Smooth muscle cell (in vitro differentiated cells): ENCODE data around the gene ZNF740. TPM values are rescaled to one million over a fixed set of nuclear protein-coding genes. Genes with fewer than 3 reads are reported as not detected.

Experiments
- DNase-seq: peaks from one replicate; lab custom pipeline; 2025; ENCODE audit not compliant: unreplicated experiment; lab: John Stamatoyannopoulos, UW
- H2AFZ ChIP-seq: fragments of 200-600 bp; sonication (generic); 2 replicates; pipeline ENCODE4 v1.6.0; 2016; ENCODE audit warnings: antibody characterized with exemption, low read depth, mild to moderate bottlenecking
- H3F3A ChIP-seq: fragments of 200-600 bp; sonication (generic); 2 replicates; pipeline ENCODE4 v1.6.0; 2017; ENCODE audit warnings: antibody characterized with exemption, low read depth
- H3K27ac ChIP-seq: fragments of 200-600 bp; sonication (generic); 2 replicates; pipeline ENCODE4 v1.5.1; 2016; ENCODE audit warnings: low read depth, mild to moderate bottlenecking
- H3K27me3 ChIP-seq: fragments of 200-600 bp; sonication (generic); 2 replicates; pipeline ENCODE4 v1.6.1; 2016; ENCODE audit warnings: low read depth, mild to moderate bottlenecking
- H3K36me3 ChIP-seq: fragments of 200-600 bp; sonication (generic); 2 replicates; pipeline ENCODE4 v1.5.1; 2016; ENCODE audit warnings: low read depth
- H3K4me1 ChIP-seq: fragments of 200-600 bp; sonication (generic); 2 replicates; pipeline ENCODE4 v1.5.1; 2016; ENCODE audit warnings: low read depth
- H3K4me2 ChIP-seq: fragments of 200-600 bp; sonication (generic); 2 replicates; pipeline ENCODE4 v1.6.0; 2016; ENCODE audit warnings: mild to moderate bottlenecking
- H3K4me3 ChIP-seq: fragments of 200-600 bp; sonication (generic); 2 replicates; pipeline ENCODE4 v1.5.1; 2016; ENCODE audit warnings: mild to moderate bottlenecking
- H3K79me2 ChIP-seq: fragments of 200-600 bp; sonication (generic); 2 replicates; pipeline ENCODE4 v1.6.0; 2016; ENCODE audit warnings: low read depth, mild to moderate bottlenecking
- H3K9ac ChIP-seq: fragments of 200-600 bp; sonication (generic); 2 replicates; pipeline ENCODE4 v1.6.0; 2016; ENCODE audit warnings: low read depth
- H3K9me3 ChIP-seq: fragments of 200-600 bp; sonication (generic); replicated peaks from 2 replicates; pipeline ENCODE4 v1.5.1; 2016; ENCODE audit warnings: low read depth
- H4K20me1 ChIP-seq: fragments of 200-600 bp; sonication (generic); 2 replicates; pipeline ENCODE4 v1.6.0; 2016; ENCODE audit warnings: low read depth
- CTCF ChIP-seq: fragments of 200-600 bp; sonication (generic); IDR thresholded peaks from 2 replicates; pipeline ENCODE4 v1.5.1; 2017; ENCODE audit warnings: borderline replicate concordance, mild to moderate bottlenecking, antibody characterized with exemption; ENCODE audit not compliant: insufficient read depth, poor library complexity, severe bottlenecking
- WGBS: methylation state at CpG from one replicate; pipeline ENCODE4 v1.1.7; 2016; ENCODE audit warnings: low lambda C conversion rate; 5-methylcytosine and 5-hydroxymethylcytosine counted together
- polyA plus RNA-seq: library from polyadenylated mRNA; unstranded; fragments of >200 nt; fragmentation: Nextera tagmentation; extraction: Ambion mirVana; gene quantifications from 2 replicates; pipeline ENCODE4 v1.2.1, GENCODE V29; 2016
- total RNA-seq: library from RNA; depleted of rRNA; stranded (reverse); fragments of >200 nt; gene quantifications from 2 replicates; pipeline ENCODE4 v1.2.3, GENCODE V29; 2014

ZNF740 gene
- total and polyA plus RNA-seq, 2 experiments from 2014 or later = 1.0 to 5.2 TPM

- Histone ChIP-seq H3K9ac (no peak overlapping the region), H3K27me3 (no peaks in the 10 kb centered on the region), H3K79me2 (no peaks in the 10 kb centered on the region), H4K20me1 (no peaks in the 10 kb centered on the region), H3K4me1 (peaks cover 3% of the 10 kb centered on the region), H3K27ac (no peak overlapping the region), H3K4me2 (peak overlapping the region; percentile 59), H3K9me3 (no peaks in the 10 kb centered on the region), H3F3A (no peaks in the 10 kb centered on the region), H3K36me3 (no peaks in the 10 kb centered on the region), H2AFZ (no peak overlapping the region), H3K4me3 (no peak overlapping the region)
- TF ChIP-seq CTCF = no peak
- no peak for DNase-seq
- 63% methylated on average over 10 of the region's 10 CpGs for WGBS
Observed at GRCh38 chr12:53171725-53172329, 8.7 kb upstream of the ZNF740 start.

- H3F3A ChIP-seq = no peaks in the 10 kb centered on the region
- no peaks in the 10 kb centered on the region for H3K27me3 ChIP-seq
- no peak overlapping the region for H3K9ac ChIP-seq
- H3K79me2 ChIP-seq = peaks cover 3% of the 10 kb centered on the region
- no peaks in the 10 kb centered on the region for H3K36me3 ChIP-seq
- H3K4me3 ChIP-seq = no peak overlapping the region
- DNase-seq = no peak
- H3K4me1 ChIP-seq = peaks cover 3% of the 10 kb centered on the region
- H3K4me2 ChIP-seq = peak overlapping the region; percentile 59
- 61% methylated on average over 11 of the region's 11 CpGs for WGBS
- no peaks in the 10 kb centered on the region for H4K20me1 ChIP-seq
- no peak overlapping the region for H2AFZ ChIP-seq
- no peaks in the 10 kb centered on the region for H3K9me3 ChIP-seq
- no peak for TF ChIP-seq CTCF
- no peak overlapping the region for H3K27ac ChIP-seq
Observed at GRCh38 chr12:53172352-53172751, 8.2 kb upstream of the ZNF740 start.

DNA sequence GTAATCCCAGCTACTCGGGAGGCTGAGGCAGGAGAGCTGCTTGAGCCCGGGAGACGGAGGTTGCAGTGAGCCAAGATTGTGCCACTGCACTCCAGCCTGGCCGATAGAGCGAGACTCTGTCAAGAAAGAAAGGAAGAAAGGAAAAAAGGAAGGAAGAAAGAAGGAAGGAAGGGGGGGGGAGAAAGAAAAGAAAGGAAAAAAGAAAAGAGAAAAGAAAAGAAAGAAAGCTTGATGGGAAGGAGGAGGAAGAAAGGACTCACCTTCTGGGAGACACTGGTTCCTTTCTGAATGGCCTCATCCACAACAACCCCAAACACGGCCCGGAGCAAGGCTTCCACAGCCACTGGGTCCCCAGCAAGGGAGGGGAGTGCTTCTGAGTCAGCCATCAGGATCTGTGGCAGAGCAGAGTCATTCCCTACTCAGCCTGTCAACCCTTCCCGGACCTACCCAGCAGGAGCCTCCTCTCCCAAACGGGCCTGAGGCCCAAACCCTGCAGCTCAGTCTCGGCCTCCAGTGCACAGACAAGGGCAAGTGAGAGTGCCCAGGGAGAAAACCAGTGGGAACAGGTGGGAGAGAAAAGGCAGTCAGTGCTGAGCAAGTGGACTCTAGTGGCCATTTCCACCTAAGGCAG, 7.3 kb upstream of the ZNF740 start:
- no peak overlapping the region for H3K27ac ChIP-seq
- H3K36me3 ChIP-seq = no peaks in the 10 kb centered on the region
- no peaks in the 10 kb centered on the region for H3K9me3 ChIP-seq
- H3K9ac ChIP-seq = no peak overlapping the region
- DNase-seq = no peak
- no peaks in the 10 kb centered on the region for H3F3A ChIP-seq
- H3K4me2 ChIP-seq = no peak overlapping the region
- H4K20me1 ChIP-seq = no peaks in the 10 kb centered on the region
- no peaks in the 10 kb centered on the region for H3K27me3 ChIP-seq
- peaks cover 3% of the 10 kb centered on the region for H3K4me1 ChIP-seq
- TF ChIP-seq CTCF = no peak
- WGBS = 62% methylated on average over 10 of the region's 10 CpGs
- peaks cover 3% of the 10 kb centered on the region for H3K79me2 ChIP-seq
- H3K4me3 ChIP-seq = no peak overlapping the region
- H2AFZ ChIP-seq = no peak overlapping the region

- H3K79me2 ChIP-seq = peaks cover 6% of the 10 kb centered on the region
- TF ChIP-seq CTCF = no peak
- H3K4me1 ChIP-seq = peaks cover 13% of the 10 kb centered on the region
- no peak overlapping the region for H3K27ac ChIP-seq
- no peaks in the 10 kb centered on the region for H3K36me3 ChIP-seq
- H3K27me3 ChIP-seq = no peaks in the 10 kb centered on the region
- DNase-seq = no peak
- 45% methylated on average over 4 of the region's 4 CpGs for WGBS
- H3K9ac ChIP-seq = no peak overlapping the region
- H3K4me3 ChIP-seq = no peak overlapping the region
- no peak overlapping the region for H3K4me2 ChIP-seq
- no peaks in the 10 kb centered on the region for H3K9me3 ChIP-seq
- H4K20me1 ChIP-seq = no peaks in the 10 kb centered on the region
- H3F3A ChIP-seq = peaks cover 10% of the 10 kb centered on the region
- no peak overlapping the region for H2AFZ ChIP-seq
Observed at GRCh38 chr12:53174881-53175491, 5.5 kb upstream of the ZNF740 start.
